Prostate gland (tissue), 2 donors: ENCODE data around the gene CFD.

Source experiments
- CTCF ChIP-seq, 4 experiments: fragments of 200-600 bp in 2 of 4; fragments of 450-650 bp in 2 of 4; sonication (generic) in 2 of 4; IDR thresholded peaks; 1 replicate in 3 of 4; 2 replicates in 1 of 4; pipeline ENCODE4 v1.5.1; 2016 to 2019; ENCODE audit warnings: antibody characterized with exemption in 4 of 4, mild to moderate bottlenecking in 2 of 4, moderate library complexity in 2 of 4
- POLR2A ChIP-seq: fragments of 450-650 bp; IDR thresholded peaks from one replicate; pipeline ENCODE4 v1.6.1; 2016; ENCODE audit warnings: antibody characterized with exemption, mild to moderate bottlenecking

DNA sequence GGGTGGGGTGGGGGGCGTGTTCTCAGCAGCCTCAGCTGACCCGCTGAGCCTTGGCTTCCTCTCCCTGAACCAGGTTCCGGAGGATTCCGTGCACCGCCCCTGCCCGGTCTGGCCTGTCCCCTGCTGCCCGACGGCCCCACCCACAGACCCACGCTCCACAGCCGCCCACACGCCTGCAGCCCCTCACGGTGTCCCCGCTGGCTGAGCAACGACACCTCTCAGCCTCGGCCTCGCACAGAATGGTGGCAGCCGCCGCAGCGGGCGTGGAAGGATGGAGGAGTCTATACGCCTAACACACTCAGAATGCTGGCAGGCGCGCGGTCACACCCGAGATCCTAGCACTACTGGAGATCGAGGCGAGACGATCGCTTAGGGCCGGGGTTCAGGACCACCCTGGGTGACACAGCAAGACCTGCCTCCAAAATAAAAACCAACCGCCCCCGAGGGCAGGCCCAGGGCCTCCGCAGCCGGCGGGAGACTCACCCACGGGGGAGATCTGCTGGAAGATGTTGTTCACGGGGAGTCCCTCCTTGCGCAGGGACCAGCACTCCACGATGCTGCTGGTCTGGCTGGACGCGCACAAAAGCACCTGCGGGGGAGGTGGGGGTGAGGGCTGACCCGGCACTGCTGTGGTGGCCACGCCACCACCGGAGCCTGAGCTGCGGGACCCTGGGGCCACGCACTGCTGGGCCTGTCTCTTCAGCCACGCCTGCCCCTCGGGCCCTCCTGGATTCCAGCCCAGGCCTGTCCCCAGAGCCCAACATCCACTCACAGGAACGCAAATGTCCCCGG, 25.2 kb downstream of the CFD start:
- TF ChIP-seq CTCF (IDR thresholded peaks at IDR 0.05) (no peak), POLR2A (no peak)
